Duodenal mucosa (tissue), 2 donors: ENCODE data around the gene SCAP.
A peak's percentile ranks its signal among the peaks of the same experiment; 100 is the strongest.

Experiments
- H3K27ac ChIP-seq: one replicate; pipeline ENCODE4 v1.7.0; 2013; ENCODE audit warnings: low read depth, low read length
- H3K27me3 ChIP-seq, 2 donors: one replicate each; pipeline ENCODE4 v1.7.0; 2013; ENCODE audit warnings: low read length in 2 of 2, control low read depth in 1 of 2; ENCODE audit not compliant: insufficient read depth in 2 of 2, control insufficient read depth in 1 of 2
- H3K36me3 ChIP-seq, 2 donors: one replicate each; pipeline ENCODE4 v1.7.0; 2013; ENCODE audit warnings: low read length in 2 of 2, control low read depth in 1 of 2; ENCODE audit not compliant: insufficient read depth in 2 of 2, control insufficient read depth in 1 of 2
- H3K4me1 ChIP-seq, 2 donors: one replicate each; pipeline ENCODE4 v1.7.0; 2013; ENCODE audit warnings: low read length in 2 of 2, control low read depth in 1 of 2; ENCODE audit not compliant: insufficient read depth in 2 of 2, control insufficient read depth in 1 of 2
- H3K4me3 ChIP-seq, 2 donors: one replicate each; pipeline ENCODE4 v1.7.0; 2013; ENCODE audit warnings: low read length in 2 of 2, low read depth in 1 of 2
- H3K9ac ChIP-seq, 2 donors: one replicate each; pipeline ENCODE4 v1.7.0; 2013; ENCODE audit warnings: low read length in 2 of 2, low read depth in 1 of 2
- H3K9me3 ChIP-seq, 2 donors: one replicate each; pipeline ENCODE4 v1.7.0; 2013; ENCODE audit warnings: low read length in 2 of 2, control low read depth in 1 of 2; ENCODE audit not compliant: control insufficient read depth in 1 of 2

SCAP gene

DNA sequence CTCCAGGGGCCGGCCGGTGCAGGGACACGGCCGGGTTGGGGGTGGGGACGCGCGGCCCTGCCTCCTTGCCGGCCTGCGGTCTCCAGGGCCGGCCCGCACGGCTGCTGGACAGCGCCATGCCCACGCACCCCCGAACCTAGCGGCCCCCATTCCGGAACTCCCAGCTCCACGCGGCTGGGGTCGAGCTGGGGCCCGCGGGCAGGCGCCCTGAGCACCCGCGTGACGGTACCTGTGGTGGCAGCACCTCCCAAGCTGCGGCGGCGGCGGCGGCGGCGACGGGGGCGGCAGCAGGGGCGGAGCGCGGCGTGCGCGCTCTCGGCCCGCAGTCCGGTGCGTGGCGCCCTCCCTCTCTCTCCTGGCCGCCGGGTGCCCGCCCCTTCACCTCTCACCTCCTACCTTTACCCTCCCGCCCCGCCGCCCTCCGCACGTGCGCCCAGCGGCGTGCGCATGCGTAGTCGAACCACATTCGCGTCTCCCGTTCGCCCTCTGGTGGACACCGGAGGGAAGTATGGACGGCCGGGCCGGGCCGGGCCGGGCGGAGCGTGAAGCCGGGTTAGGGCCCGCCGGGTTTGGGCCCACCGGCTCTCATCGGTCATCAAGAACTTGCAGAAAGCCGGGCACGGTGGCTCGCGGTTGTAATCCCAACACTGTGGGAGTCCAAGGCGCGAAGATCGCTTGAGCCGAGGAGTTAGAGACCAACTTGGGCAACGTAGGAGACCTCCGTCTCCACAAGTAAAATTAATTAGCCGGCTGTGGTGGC is at the start of gene SCAP:
Gene SCAP, minus strand, starts transcription at position 372 of the 760 bp plus-strand sequence. CDS start 32,948 bp downstream, outside the sequence.
- no peaks in the 10 kb centered on the region for H3K36me3 ChIP-seq
- peak within 1 kb of the TSS; percentile 69 to 77 for H3K9ac ChIP-seq
- no peaks in the 10 kb centered on the region for H3K27me3 ChIP-seq
- no peaks in the 10 kb centered on the region for H3K9me3 ChIP-seq
- H3K4me1 ChIP-seq: peaks cover 18 to 22% of the 10 kb centered on the region in 2 donors
- peak within 1 kb of the TSS; percentile 89 to 90 for H3K4me3 ChIP-seq
- peak within 1 kb of the TSS; percentile 66 for H3K27ac ChIP-seq

DNA sequence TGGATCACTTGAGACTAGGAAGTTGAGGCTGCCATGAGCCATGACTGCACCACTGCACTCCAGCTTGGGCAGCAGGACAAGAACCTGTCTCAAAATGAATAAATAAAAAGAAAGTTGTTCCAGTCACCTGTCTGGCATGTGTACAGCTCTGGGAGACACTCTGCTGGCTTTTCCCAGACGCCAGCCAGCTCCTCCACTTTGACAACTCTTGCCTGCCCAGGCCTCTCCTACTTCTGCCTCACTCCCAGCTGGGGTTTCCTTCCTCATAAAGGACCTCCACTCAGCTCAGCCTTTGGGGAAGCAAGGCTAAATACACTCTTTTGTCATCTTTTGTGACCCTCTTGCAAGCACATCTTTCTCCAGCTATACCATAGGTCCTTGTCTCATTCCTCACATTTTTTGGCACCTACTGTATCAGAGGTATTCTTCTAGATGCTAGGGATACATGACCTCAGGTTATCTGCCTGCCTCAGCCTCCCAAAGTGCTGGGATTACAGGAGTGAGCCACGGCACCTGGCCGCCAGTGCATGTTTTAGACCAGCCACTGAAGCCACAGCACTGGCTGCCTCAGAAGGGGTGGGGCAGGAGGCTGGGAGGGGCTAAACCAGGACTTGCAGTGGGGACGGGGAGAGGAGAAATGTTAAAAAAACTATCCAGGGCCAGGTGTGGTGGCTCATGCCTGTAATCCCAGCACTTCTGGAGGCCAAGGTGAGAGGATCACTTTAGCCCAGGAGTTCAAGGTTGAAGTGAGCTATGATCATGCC is 47.8 kb upstream of the SCAP start:
- no peaks in the 10 kb centered on the region for H3K9me3 ChIP-seq
- no peak overlapping the region for H3K4me3 ChIP-seq
- H3K9ac ChIP-seq: no peak overlapping the region
- H3K27me3 ChIP-seq: no peaks in the 10 kb centered on the region
- no peak overlapping the region for H3K27ac ChIP-seq
- no peaks in the 10 kb centered on the region for H3K36me3 ChIP-seq
- peaks cover 4 to 5% of the 10 kb centered on the region in 2 donors for H3K4me1 ChIP-seq

DNA sequence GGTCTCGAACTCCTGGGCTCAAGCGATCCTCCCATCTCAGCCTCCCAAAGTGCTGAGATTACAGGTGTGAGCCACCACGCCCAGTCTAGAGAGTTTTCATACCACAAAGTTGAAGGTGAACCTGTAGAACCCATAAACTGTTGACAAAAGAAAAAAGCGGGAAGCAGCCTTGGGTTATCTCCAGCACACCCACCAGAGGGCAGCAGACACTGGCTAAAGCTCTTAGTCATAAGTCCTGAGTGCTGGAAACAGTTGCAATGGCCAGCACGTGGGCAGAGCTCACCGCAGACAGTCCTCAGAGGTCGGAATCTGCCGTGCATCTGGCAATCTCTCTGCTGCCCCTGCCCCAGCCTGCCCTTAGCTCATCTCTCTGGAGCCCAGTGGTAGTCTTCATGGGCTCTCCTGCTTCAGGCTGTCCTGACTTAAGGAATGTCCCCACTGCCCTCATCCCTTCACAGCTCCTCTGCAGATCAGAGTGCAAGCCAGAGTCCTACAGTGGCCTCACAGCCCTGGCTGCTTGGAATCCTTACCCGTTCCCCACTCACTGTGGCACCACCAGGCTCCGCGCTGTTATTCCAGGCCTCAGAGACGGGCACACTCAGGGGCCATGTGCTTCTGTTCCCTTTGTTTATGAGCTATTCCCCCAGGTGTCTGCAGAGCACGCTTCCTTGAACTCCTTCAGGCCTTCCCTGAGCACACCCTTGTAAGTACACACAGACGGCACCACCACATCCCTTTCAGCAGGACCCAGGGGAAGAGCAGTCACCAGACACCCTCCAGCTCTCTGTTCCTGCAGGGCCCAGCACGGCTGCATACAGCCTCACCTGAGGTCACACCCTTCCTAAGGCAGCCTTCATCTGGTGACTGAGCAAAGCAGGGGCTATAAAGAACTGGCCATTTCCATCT is 46.6 kb upstream of the SCAP start:
- Histone ChIP-seq H3K4me3 (no peak overlapping the region), H3K27ac (no peak overlapping the region), H3K4me1 (peaks cover 4 to 5% of the 10 kb centered on the region in 2 donors), H3K36me3 (no peaks in the 10 kb centered on the region), H3K27me3 (no peaks in the 10 kb centered on the region), H3K9ac (peak overlapping the region in 1 of 2 donors; percentile 47), H3K9me3 (no peaks in the 10 kb centered on the region)

GRCh38 chr3:47520756-47521155 is 45.0 kb upstream of the SCAP start:
- H3K27me3 ChIP-seq: no peaks in the 10 kb centered on the region
- no peaks in the 10 kb centered on the region for H3K36me3 ChIP-seq
- no peak overlapping the region for H3K4me3 ChIP-seq
- peaks cover 4 to 5% of the 10 kb centered on the region in 2 donors for H3K4me1 ChIP-seq
- H3K9ac ChIP-seq: no peak overlapping the region
- H3K27ac ChIP-seq: no peak overlapping the region
- H3K9me3 ChIP-seq: no peaks in the 10 kb centered on the region

GRCh38 chr3:47517937-47518336 is 42.2 kb upstream of the SCAP start:
- Histone ChIP-seq H3K4me3 (no peak overlapping the region), H3K27me3 (no peaks in the 10 kb centered on the region), H3K9ac (no peak overlapping the region), H3K27ac (no peak overlapping the region), H3K36me3 (no peaks in the 10 kb centered on the region), H3K9me3 (no peaks in the 10 kb centered on the region), H3K4me1 (peaks cover 4 to 5% of the 10 kb centered on the region in 2 donors)

DNA sequence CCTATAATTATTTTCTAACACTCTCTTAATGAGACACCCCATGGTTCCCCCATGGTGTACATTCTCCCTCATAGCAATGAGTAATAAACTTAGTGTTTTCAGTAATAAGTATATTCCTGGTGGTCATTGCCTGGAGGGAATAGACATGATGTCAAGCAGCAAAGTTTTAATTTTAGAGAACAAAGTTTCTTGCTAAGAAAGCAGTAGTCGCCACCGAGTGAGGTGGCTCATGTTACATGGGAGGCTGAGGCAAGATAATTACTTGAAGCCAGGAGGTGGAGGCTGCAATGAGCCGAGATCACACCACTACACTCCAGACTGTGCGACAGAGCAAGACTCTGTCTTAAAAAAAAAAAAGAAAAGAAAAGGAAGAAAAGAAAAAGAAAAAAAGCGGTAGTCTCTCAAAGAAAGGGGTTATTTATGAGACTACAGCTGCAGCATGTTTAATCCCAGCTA is 40.2 kb upstream of the SCAP start:
- Histone ChIP-seq H3K9me3 (no peaks in the 10 kb centered on the region), H3K4me1 (peaks cover 0 to 10% of the 10 kb centered on the region in 2 donors), H3K27me3 (no peaks in the 10 kb centered on the region), H3K36me3 (no peaks in the 10 kb centered on the region), H3K27ac (no peak overlapping the region), H3K9ac (no peak overlapping the region), H3K4me3 (no peak overlapping the region)

DNA sequence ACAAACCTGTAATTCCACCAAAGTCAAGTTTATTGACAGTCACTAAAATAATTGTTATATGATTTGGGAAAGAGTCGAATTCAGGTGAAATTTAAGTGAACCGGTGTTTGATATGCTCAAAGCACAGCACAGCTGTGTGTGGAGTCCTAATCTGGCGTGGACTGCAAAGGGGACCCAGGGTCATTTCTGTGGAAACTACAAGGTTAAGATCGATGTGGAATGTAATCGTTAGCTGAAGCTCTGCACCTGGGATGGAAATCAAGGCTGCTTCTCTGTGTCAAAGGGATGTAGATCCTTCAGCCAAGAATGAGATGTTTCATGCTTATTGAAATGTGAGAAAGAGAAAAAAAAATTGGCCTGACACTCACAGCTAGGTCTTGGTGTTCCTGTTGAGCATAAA is 39.4 kb upstream of the SCAP start:
- peaks cover 0 to 4% of the 10 kb centered on the region in 2 donors for H3K36me3 ChIP-seq
- no peaks in the 10 kb centered on the region for H3K9me3 ChIP-seq
- no peak overlapping the region for H3K9ac ChIP-seq
- no peak overlapping the region for H3K27ac ChIP-seq
- H3K4me3 ChIP-seq: no peak overlapping the region
- peaks cover 0 to 10% of the 10 kb centered on the region in 2 donors for H3K4me1 ChIP-seq
- no peaks in the 10 kb centered on the region for H3K27me3 ChIP-seq

GRCh38 chr3:47513125-47513929 is 37.6 kb upstream of the SCAP start, which contains the start of gene ELP6:
TSS of gene ELP6 (minus strand) at chr3:47513712. CDS start at chr3:47513590, 122 bp downstream.
- Histone ChIP-seq H3K9ac (peak within 1 kb of the TSS; percentile 82 to 88), H3K4me3 (peak within 1 kb of the TSS; percentile 91 to 93), H3K9me3 (no peaks in the 10 kb centered on the region), H3K27ac (peak within 1 kb of the TSS; percentile 98), H3K4me1 (peaks cover 0 to 10% of the 10 kb centered on the region in 2 donors), H3K27me3 (no peaks in the 10 kb centered on the region), H3K36me3 (peaks cover 4 to 15% of the 10 kb centered on the region in 2 donors)
